GM20000 (cell line): ENCODE measurements around the gene RFX2.

Source experiments
- DNase-seq: peaks from one replicate; pipeline ENCODE4 v3.0.0; 2012; ENCODE audit warnings: low spot score
- CTCF ChIP-seq: IDR thresholded peaks from 2 replicates; pipeline ENCODE4 v1.5.1; 2012; ENCODE audit warnings: mild to moderate bottlenecking, control low read depth; ENCODE audit errors: extremely low read depth, missing control alignments

RFX2 gene

GRCh38 chr19:6041071-6041470 is 69.2 kb downstream of the RFX2 start:
- TF ChIP-seq CTCF = no peak
- DNase-seq = no peak

GRCh38 chr19:6039566-6040225 is 70.6 kb downstream of the RFX2 start:
- no peak for TF ChIP-seq CTCF
- DNase-seq = no peak

- DNase-seq = peak; percentile 79
- no peak for TF ChIP-seq CTCF
Observed at GRCh38 chr19:6038634-6039405, 71.5 kb downstream of the RFX2 start.

- DNase-seq = no peak
- no peak for TF ChIP-seq CTCF
Observed at GRCh38 chr19:6035026-6035425, 75.3 kb downstream of the RFX2 start.

GRCh38 chr19:6034512-6034911 is 75.8 kb downstream of the RFX2 start:
- TF ChIP-seq CTCF = no peak
- no peak for DNase-seq

- no peak for DNase-seq
Observed at GRCh38 chr19:6033744-6034264, 76.5 kb downstream of the RFX2 start.

More at GRCh38 chr19:6033744-6034264, 76.5 kb downstream of the RFX2 start:
- TF ChIP-seq CTCF = no peak
